Measurements from ENCODE around the gene SDR9C7. TPM values are rescaled to one million over a fixed set of nuclear protein-coding genes. Genes with fewer than 3 reads are reported as not detected.
"Not testable (repeated sequence)": the region's sequence is repeated elsewhere in the genome, so short reads cannot be mapped to it uniquely, and the experiment has no call there.

SDR9C7 gene
- total and polyA plus RNA-seq, 3 experiments from 2014 or later, result not detected

DNA sequence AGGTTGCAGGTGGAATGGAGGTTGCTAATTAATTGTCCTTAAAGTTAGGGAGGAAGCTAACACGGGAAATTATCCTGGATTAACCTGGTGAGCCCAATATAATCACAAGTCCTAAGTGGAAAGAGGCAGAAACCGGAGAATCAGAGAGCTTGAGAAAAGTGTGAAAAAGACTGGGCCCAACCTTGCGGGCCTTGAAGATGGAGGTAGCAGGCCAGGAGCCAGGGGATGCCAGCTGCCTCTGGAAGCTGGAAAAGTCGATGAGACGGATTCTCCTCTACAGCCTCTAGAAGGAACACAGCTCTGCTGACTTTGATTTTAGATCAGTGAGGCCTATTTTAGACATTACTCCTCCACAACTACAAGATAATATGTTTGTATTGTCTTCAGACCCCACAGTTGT lies 2.1 kb downstream of the SDR9C7 start:
- peak overlapping the region; percentile 62 for H3K27ac ChIP-seq (ENCODE audit: low read depth, low read length)
- ChIA-PET POLR2A (no interaction called here), CTCF (no interaction called here)
- Mint-ChIP-seq H3K9me3 (no peaks in the 10 kb centered on the region), H3K27ac (peak overlapping the region in 1 of 8 donors; percentile 51), H3K36me3 (no peaks in the 10 kb centered on the region), H3K4me1 (peaks cover 0 to 4% (median 3%) of the 10 kb centered on the region in 3 donors), H3K27me3 (peaks cover 8 to 13% of the 10 kb centered on the region in 2 donors), H3K4me3 (no peak overlapping the region)
- no peak overlapping the region for H3K4me3 ChIP-seq (ENCODE audit: low read length)
- H3K9me3 ChIP-seq (ENCODE audit: low read length), result no peaks in the 10 kb centered on the region
- no peaks in the 10 kb centered on the region for H3K36me3 ChIP-seq (ENCODE audit: insufficient read depth, low read length)
- no peaks in the 10 kb centered on the region for H3K4me1 ChIP-seq (ENCODE audit: insufficient read depth, low read length)
- H3K27me3 ChIP-seq (ENCODE audit: insufficient read depth, low read length, poor library complexity, severe bottlenecking), result no peaks in the 10 kb centered on the region
- no peak for DNase-seq

DNA sequence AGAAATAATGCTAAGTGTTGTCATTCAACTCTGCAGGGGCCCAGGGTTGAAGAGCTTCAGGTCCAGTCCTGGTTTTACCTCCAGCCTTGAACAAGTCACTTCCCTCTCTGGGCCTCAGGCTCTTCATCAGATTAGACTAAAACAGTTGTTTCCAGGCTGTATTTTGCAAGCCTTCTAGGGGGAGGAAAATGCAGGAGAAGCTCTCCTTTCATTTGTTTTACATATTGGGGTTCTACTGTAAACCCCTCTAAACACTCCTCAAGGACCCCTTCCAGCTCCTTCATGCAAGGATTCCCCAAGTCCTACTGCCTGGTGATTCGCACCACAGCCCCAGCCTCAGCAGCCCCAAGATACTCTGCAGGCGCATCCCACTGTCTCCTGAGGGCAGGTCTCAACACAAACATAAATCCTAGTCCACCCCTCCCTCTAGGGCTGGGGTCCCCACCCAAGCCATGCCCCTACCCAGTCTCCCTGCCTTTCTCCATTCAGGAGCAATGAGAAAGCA lies 2.7 kb downstream of the SDR9C7 start:
- Histone ChIP-seq H3K27me3 (ENCODE audit: insufficient read depth, low read length, poor library complexity, severe bottlenecking) (no peaks in the 10 kb centered on the region), H3K9me3 (ENCODE audit: low read length) (no peaks in the 10 kb centered on the region), H3K27ac (ENCODE audit: low read depth, low read length) (peak overlapping the region; percentile 62), H3K4me3 (ENCODE audit: low read length) (no peak overlapping the region), H3K4me1 (ENCODE audit: insufficient read depth, low read length) (no peaks in the 10 kb centered on the region), H3K36me3 (ENCODE audit: insufficient read depth, low read length) (no peaks in the 10 kb centered on the region)
- H3K4me1 Mint-ChIP-seq, result peaks cover 0 to 4% (median 3%) of the 10 kb centered on the region in 3 donors
- H3K27me3 Mint-ChIP-seq, result peaks cover 8 to 10% of the 10 kb centered on the region in 2 donors
- H3K9me3 Mint-ChIP-seq, result no peaks in the 10 kb centered on the region
- ChIA-PET CTCF (no interaction called here), POLR2A (no interaction called here)
- no peak for DNase-seq
- no peaks in the 10 kb centered on the region for H3K36me3 Mint-ChIP-seq
- H3K27ac Mint-ChIP-seq, result peak overlapping the region in 1 of 8 donors; percentile 80
- H3K4me3 Mint-ChIP-seq, result peak overlapping the region in 1 of 7 donors; percentile 34

DNA sequence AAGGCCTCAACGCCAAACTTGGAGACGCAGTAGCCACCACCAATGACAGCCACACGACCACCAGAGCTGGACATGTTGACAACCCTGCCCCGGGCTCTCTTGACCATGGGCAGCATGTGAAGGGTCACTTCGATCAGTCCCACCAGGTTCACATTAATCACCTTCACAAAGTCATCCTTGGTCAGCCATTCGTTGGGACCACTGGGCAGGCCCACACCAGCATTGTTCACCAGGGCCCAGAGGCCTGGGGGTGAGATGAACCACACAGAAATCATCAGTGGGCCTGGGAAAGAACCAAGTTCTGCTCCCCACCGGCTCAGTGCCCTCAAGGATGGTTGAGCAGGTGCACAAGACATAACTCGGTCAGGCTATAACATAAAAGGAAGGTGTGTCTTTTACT lies 4.0 kb downstream of the SDR9C7 start:
- H3K27me3 ChIP-seq (ENCODE audit: insufficient read depth, low read length, poor library complexity, severe bottlenecking), result no peaks in the 10 kb centered on the region
- no peaks in the 10 kb centered on the region for H3K9me3 ChIP-seq (ENCODE audit: low read length)
- Mint-ChIP-seq H3K27me3 (peaks cover 8 to 9% of the 10 kb centered on the region in 2 donors), H3K4me1 (peaks cover 0 to 4% (median 3%) of the 10 kb centered on the region in 3 donors), H3K36me3 (no peaks in the 10 kb centered on the region), H3K27ac (no peak overlapping the region), H3K9me3 (no peaks in the 10 kb centered on the region), H3K4me3 (no peak overlapping the region)
- no peaks in the 10 kb centered on the region for H3K36me3 ChIP-seq (ENCODE audit: insufficient read depth, low read length)
- no peak overlapping the region for H3K4me3 ChIP-seq (ENCODE audit: low read length)
- no peaks in the 10 kb centered on the region for H3K4me1 ChIP-seq (ENCODE audit: insufficient read depth, low read length)
- POLR2A ChIA-PET, result no interaction called here
- CTCF ChIA-PET, result no interaction called here
- H3K27ac ChIP-seq (ENCODE audit: low read depth, low read length), result no peak overlapping the region
- no peak for DNase-seq

DNA sequence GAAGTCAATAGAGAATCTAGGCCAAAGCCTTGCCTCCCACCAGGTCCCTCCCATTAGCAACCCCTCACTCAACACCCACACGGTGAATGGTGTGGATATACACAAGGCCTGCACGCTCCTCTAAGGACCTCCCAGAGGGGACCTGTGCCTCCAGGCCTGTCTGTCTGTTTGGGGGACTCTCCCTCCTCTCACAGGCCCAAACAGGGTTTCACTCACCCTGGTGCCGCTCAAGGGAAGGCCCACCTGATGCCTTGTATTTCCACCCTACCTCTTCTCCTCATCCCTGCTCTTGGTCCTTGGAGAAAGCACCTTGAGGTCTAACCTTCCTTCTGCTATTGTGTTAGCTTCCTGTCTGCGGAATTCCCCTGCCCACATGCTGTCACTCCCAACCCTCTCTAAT lies 4.4 kb downstream of the SDR9C7 start:
- H3K27me3 ChIP-seq (ENCODE audit: insufficient read depth, low read length, poor library complexity, severe bottlenecking), result no peaks in the 10 kb centered on the region
- no peak for DNase-seq
- ChIA-PET CTCF (no interaction called here), POLR2A (no interaction called here)
- H3K27me3 Mint-ChIP-seq, result peaks cover 8 to 11% of the 10 kb centered on the region in 2 donors
- H3K4me1 ChIP-seq (ENCODE audit: insufficient read depth, low read length), result no peaks in the 10 kb centered on the region
- H3K9me3 ChIP-seq (ENCODE audit: low read length), result no peaks in the 10 kb centered on the region
- H3K27ac ChIP-seq (ENCODE audit: low read depth, low read length), result no peak overlapping the region
- H3K4me3 ChIP-seq (ENCODE audit: low read length), result no peak overlapping the region
- H3K36me3 ChIP-seq (ENCODE audit: insufficient read depth, low read length), result no peaks in the 10 kb centered on the region
- H3K4me3 Mint-ChIP-seq, result no peak overlapping the region
- no peaks in the 10 kb centered on the region for H3K9me3 Mint-ChIP-seq
- H3K4me1 Mint-ChIP-seq, result peaks cover 0 to 4% (median 2%) of the 10 kb centered on the region in 3 donors
- H3K27ac Mint-ChIP-seq, result no peak overlapping the region
- H3K36me3 Mint-ChIP-seq, result no peaks in the 10 kb centered on the region

DNA sequence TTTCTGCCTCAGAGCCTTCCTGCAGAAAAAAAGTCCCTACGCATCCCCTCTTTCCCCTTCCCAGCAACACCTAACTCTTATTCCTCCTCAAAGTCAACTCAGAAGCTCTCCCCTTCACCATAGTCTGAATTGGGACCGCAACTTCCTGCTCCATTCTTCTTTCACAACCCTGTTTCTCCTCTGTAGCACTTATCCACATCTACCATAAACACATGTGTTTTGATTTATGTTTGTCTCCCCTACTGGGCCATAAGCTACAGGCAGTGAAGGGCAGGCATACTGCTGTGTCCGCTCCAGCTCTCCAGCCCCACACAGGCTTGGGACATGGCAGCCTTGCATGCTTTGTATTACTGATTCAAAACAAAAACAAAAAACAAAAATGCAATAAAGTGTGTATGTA lies 5.9 kb downstream of the SDR9C7 start:
- POLR2A ChIA-PET, result no interaction called here
- CTCF ChIA-PET, result no interaction called here

DNA sequence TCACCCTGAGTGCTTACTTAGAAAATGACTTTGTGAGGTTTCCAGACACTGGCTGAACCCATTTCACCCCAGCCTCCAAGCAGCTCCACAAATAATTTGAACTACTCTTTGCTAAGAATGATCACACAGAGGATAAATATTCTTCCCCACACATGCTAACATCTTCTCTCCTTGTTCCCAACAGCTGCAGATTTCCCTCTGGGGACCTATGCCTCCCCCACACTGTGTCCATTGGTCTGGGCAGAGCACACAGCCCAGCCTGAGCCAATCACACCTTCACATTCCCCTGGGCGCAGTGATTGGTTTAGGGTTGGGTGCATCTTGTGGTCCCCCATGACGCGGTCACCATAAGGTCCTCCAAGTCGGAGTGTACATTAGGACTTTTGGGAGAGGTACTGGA lies 6.9 kb downstream of the SDR9C7 start:
- Mint-ChIP-seq H3K27me3 (peaks cover 8 to 13% of the 10 kb centered on the region in 2 donors), H3K4me3 (no peak overlapping the region), H3K36me3 (no peaks in the 10 kb centered on the region), H3K4me1 (peaks cover 0 to 4% (median 2%) of the 10 kb centered on the region in 3 donors), H3K27ac (no peak overlapping the region), H3K9me3 (no peaks in the 10 kb centered on the region)
- H3K27ac ChIP-seq (ENCODE audit: low read depth, low read length), result no peak overlapping the region
- no peak overlapping the region for H3K4me3 ChIP-seq (ENCODE audit: low read length)
- no peak for DNase-seq
- POLR2A ChIA-PET, result no interaction called here
- CTCF ChIA-PET, result no interaction called here
- H3K36me3 ChIP-seq (ENCODE audit: insufficient read depth, low read length), result no peaks in the 10 kb centered on the region
- no peaks in the 10 kb centered on the region for H3K9me3 ChIP-seq (ENCODE audit: low read length)
- H3K27me3 ChIP-seq (ENCODE audit: insufficient read depth, low read length, poor library complexity, severe bottlenecking), result no peaks in the 10 kb centered on the region
- H3K4me1 ChIP-seq (ENCODE audit: insufficient read depth, low read length), result no peaks in the 10 kb centered on the region

More for the DNA sequence above, 5.9 kb downstream of the SDR9C7 start:
- Mint-ChIP-seq H3K9me3 (no peaks in the 10 kb centered on the region), H3K36me3 (no peaks in the 10 kb centered on the region), H3K27ac (no peak overlapping the region), H3K4me3 (no peak overlapping the region), H3K27me3 (peaks cover 8 to 13% of the 10 kb centered on the region in 2 donors), H3K4me1 (peaks cover 0 to 4% (median 2%) of the 10 kb centered on the region in 3 donors)
- DNase-seq, result no peak
- Histone ChIP-seq H3K27me3 (ENCODE audit: insufficient read depth, low read length, poor library complexity, severe bottlenecking) (no peaks in the 10 kb centered on the region), H3K9me3 (ENCODE audit: low read length) (no peaks in the 10 kb centered on the region), H3K4me1 (ENCODE audit: insufficient read depth, low read length) (no peaks in the 10 kb centered on the region), H3K4me3 (ENCODE audit: low read length) (no peak overlapping the region), H3K27ac (ENCODE audit: low read depth, low read length) (no peak overlapping the region), H3K36me3 (ENCODE audit: insufficient read depth, low read length) (no peaks in the 10 kb centered on the region)

DNA sequence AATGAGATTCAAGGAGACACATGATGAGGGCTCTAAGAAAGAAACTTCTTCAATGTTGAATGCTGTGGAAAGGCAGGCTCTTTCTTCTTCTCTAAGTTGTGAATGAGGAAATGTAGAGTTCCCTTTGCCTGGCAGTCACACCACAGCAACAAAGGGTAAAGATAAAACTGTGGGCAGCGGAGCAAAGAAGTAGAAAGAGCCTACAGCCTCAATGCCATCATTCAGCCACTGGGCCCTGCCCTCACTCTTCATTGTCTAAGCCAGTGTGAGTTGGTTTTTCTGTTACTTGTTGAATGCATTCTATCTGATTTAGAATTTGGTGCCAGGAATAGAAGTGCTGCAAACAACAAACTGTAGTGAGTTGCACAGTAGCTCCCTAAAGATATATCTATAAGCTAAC lies 12.2 kb downstream of the SDR9C7 start:
- Mint-ChIP-seq H3K4me1 (no peaks in the 10 kb centered on the region), H3K4me3 (no peak overlapping the region), H3K9me3 (peaks cover 6 to 18% (median 15%) of the 10 kb centered on the region in 5 donors), H3K27me3 (peaks cover 4 to 16% of the 10 kb centered on the region in 2 donors), H3K36me3 (no peaks in the 10 kb centered on the region), H3K27ac (no peak overlapping the region)
- no peaks in the 10 kb centered on the region for H3K4me1 ChIP-seq (ENCODE audit: insufficient read depth, low read length)
- CTCF ChIA-PET, result no interaction called here
- H3K36me3 ChIP-seq (ENCODE audit: insufficient read depth, low read length), result no peaks in the 10 kb centered on the region
- H3K9me3 ChIP-seq (ENCODE audit: low read length), result no peaks in the 10 kb centered on the region
- POLR2A ChIA-PET, result no interaction called here
- H3K27me3 ChIP-seq (ENCODE audit: insufficient read depth, low read length, poor library complexity, severe bottlenecking), result no peaks in the 10 kb centered on the region
- H3K4me3 ChIP-seq (ENCODE audit: low read length), result no peak overlapping the region
- no peak for DNase-seq
- no peak overlapping the region for H3K27ac ChIP-seq (ENCODE audit: low read depth, low read length)

DNA sequence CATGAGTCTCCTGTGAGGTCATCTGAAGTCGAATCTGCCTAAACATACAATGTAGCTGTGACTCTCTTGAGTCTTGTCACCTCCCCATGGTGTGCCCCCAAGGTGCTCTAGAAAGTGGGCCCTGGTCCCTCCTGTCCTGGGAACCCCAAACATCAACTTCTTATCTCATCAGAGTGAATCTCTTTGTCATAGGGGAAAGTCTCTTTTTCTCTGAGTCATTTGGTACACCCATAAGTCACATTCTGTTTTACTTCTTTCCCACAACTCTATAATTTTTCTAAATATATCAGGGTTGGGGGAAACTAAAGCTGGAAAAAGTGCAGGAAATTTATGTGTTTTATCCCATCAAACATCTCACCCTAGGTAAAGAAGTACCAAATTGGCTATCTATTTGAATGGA lies 12.9 kb downstream of the SDR9C7 start:
- Histone ChIP-seq H3K27ac (ENCODE audit: low read depth, low read length) (no peak overlapping the region), H3K36me3 (ENCODE audit: insufficient read depth, low read length) (no peaks in the 10 kb centered on the region), H3K27me3 (ENCODE audit: insufficient read depth, low read length, poor library complexity, severe bottlenecking) (no peaks in the 10 kb centered on the region), H3K4me3 (ENCODE audit: low read length) (no peak overlapping the region), H3K4me1 (ENCODE audit: insufficient read depth, low read length) (no peaks in the 10 kb centered on the region), H3K9me3 (ENCODE audit: low read length) (no peaks in the 10 kb centered on the region)
- no peak for DNase-seq
- no peak overlapping the region for H3K27ac Mint-ChIP-seq
- ChIA-PET CTCF (no interaction called here), POLR2A (no interaction called here)
- peaks cover 4 to 16% of the 10 kb centered on the region in 2 donors for H3K27me3 Mint-ChIP-seq
- no peak overlapping the region for H3K4me3 Mint-ChIP-seq
- H3K4me1 Mint-ChIP-seq, result no peaks in the 10 kb centered on the region
- H3K9me3 Mint-ChIP-seq, result peaks cover 6 to 18% (median 15%) of the 10 kb centered on the region in 5 donors
- no peaks in the 10 kb centered on the region for H3K36me3 Mint-ChIP-seq

DNA sequence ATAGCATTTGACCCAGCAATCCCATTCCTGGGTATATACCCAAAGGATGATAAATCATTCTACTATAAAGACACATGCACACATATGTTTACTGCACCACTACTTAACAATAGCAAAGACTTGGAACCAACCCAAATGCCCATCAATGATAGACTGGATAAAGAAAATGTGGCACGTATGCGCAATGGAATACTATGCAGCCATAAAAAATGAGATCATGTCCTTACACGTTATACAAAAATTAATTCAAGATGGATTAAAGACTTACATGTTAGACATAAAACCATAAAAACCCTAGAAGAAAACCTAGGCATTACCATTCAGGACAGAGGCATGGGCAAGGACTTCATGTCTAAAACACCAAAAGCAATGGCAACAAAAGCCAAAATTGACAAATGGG lies 16.1 kb downstream of the SDR9C7 start:
- DNase-seq; POLR2A ChIA-PET; H3K9me3 ChIP-seq (ENCODE audit: low read length); H3K36me3 ChIP-seq (ENCODE audit: insufficient read depth, low read length); H3K4me1 ChIP-seq (ENCODE audit: insufficient read depth, low read length); H3K4me3 Mint-ChIP-seq; H3K27ac ChIP-seq (ENCODE audit: low read depth, low read length); H3K4me3 ChIP-seq (ENCODE audit: low read length); H3K36me3 Mint-ChIP-seq; H3K27ac Mint-ChIP-seq; H3K4me1 Mint-ChIP-seq; H3K27me3 ChIP-seq (ENCODE audit: insufficient read depth, low read length, poor library complexity, severe bottlenecking); CTCF ChIA-PET: not testable (repeated sequence)
- Mint-ChIP-seq H3K9me3 (peaks cover 6 to 18% (median 15%) of the 10 kb centered on the region in 5 donors), H3K27me3 (peaks cover 8 to 15% of the 10 kb centered on the region in 2 donors)
